Measurements from ENCODE around the gene LRRC37B.
"Not testable (repeated sequence)": the region's sequence is repeated elsewhere in the genome, so short reads cannot be mapped to it uniquely, and the experiment has no call there.

Gene LRRC37B

GRCh38 chr17:32015245-32016013 lies 8.2 kb downstream of the LRRC37B start:
- Histone ChIP-seq H3K9ac (ENCODE audit: low read length) (no peak overlapping the region), H3K27ac (ENCODE audit: low read depth, low read length) (no peak overlapping the region), H3K4me1 (ENCODE audit: control insufficient read depth, insufficient read depth, low read length) (no peaks in the 10 kb centered on the region), H3K9me3 (ENCODE audit: control insufficient read depth, insufficient read depth, low read depth, low read length) (no peaks in the 10 kb centered on the region), H3K27me3 (ENCODE audit: control insufficient read depth, insufficient read depth, low read length) (no peaks in the 10 kb centered on the region), H3K36me3 (ENCODE audit: control insufficient read depth, insufficient read depth, low read length) (peaks cover 18% of the 10 kb centered on the region), H3K4me3 (ENCODE audit: low read depth, low read length) (no peak overlapping the region)

GRCh38 chr17:32016231-32016630 lies 9.0 kb downstream of the LRRC37B start:
- Histone ChIP-seq H3K36me3 (ENCODE audit: control insufficient read depth, insufficient read depth, low read length) (peaks cover 18% of the 10 kb centered on the region), H3K9ac (ENCODE audit: low read length) (no peak overlapping the region), H3K9me3 (ENCODE audit: control insufficient read depth, insufficient read depth, low read depth, low read length) (no peaks in the 10 kb centered on the region), H3K4me3 (ENCODE audit: low read depth, low read length) (no peak overlapping the region), H3K4me1 (ENCODE audit: control insufficient read depth, insufficient read depth, low read length) (no peaks in the 10 kb centered on the region), H3K27me3 (ENCODE audit: control insufficient read depth, insufficient read depth, low read length) (no peaks in the 10 kb centered on the region), H3K27ac (ENCODE audit: low read depth, low read length) (no peak overlapping the region)

DNA sequence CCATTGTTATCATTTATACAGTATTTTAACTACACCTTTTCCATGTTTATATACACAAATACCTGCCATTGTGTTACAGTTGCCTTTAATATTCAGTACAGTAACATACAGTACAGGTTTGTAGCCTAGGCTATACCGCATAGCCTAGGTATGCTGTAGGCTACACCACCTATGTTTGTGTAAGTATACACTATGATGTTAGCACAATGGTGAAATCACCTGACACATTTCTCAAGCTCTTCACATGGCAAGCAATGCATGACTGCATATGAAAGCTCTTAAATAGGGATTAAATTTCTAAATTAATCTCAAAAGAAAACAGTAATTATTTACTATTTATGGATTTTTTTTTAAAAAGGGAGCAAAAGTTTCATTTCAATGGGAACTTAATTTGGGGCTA lies 12.0 kb downstream of the LRRC37B start:
- Histone ChIP-seq H3K4me3 (ENCODE audit: low read depth, low read length) (no peak overlapping the region), H3K4me1 (ENCODE audit: control insufficient read depth, insufficient read depth, low read length) (no peaks in the 10 kb centered on the region), H3K9ac (ENCODE audit: low read length) (no peak overlapping the region), H3K36me3 (ENCODE audit: control insufficient read depth, insufficient read depth, low read length) (peaks cover 25% of the 10 kb centered on the region), H3K27ac (ENCODE audit: low read depth, low read length) (no peak overlapping the region), H3K27me3 (ENCODE audit: control insufficient read depth, insufficient read depth, low read length) (no peaks in the 10 kb centered on the region), H3K9me3 (ENCODE audit: control insufficient read depth, insufficient read depth, low read depth, low read length) (no peaks in the 10 kb centered on the region)

DNA sequence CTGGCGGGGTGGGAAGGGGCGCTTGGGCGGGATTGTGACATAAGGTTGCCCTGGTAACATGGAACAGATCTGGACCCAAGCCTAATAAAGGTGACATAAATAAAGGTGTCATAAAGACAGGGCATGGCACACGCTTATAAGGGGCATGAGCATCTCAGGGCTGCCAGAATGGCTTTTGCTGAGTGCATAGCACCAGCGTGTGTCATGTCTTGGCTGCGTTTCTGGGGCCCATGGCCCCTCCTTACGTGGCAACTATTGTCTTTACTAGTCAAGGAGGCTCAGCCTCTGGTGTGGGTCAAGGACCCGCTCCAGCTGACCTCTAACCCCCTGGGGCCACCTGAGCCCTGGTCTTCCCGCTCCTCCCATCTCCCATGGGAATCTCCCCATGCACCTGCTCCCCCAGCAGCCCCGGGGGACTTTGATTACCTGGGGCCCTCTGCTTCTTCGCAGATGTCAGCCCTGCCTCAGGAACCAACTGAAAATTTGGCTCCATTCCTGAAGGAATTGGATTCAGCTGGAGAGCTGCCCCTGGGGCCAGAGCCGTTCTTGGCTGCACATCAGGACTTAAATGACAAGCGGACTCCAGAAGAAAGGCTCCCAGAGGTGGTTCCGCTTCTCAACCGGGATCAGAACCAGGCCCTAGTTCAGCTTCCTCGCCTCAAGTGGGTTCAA lies 13.9 kb downstream of the LRRC37B start:
- Histone ChIP-seq H3K36me3 (ENCODE audit: control insufficient read depth, insufficient read depth, low read length) (peaks cover 25% of the 10 kb centered on the region), H3K9ac (ENCODE audit: low read length) (no peak overlapping the region), H3K4me1 (ENCODE audit: control insufficient read depth, insufficient read depth, low read length) (no peaks in the 10 kb centered on the region), H3K27ac (ENCODE audit: low read depth, low read length) (no peak overlapping the region), H3K4me3 (ENCODE audit: low read depth, low read length) (no peak overlapping the region), H3K9me3 (ENCODE audit: control insufficient read depth, insufficient read depth, low read depth, low read length) (no peaks in the 10 kb centered on the region), H3K27me3 (ENCODE audit: control insufficient read depth, insufficient read depth, low read length) (no peaks in the 10 kb centered on the region)

DNA sequence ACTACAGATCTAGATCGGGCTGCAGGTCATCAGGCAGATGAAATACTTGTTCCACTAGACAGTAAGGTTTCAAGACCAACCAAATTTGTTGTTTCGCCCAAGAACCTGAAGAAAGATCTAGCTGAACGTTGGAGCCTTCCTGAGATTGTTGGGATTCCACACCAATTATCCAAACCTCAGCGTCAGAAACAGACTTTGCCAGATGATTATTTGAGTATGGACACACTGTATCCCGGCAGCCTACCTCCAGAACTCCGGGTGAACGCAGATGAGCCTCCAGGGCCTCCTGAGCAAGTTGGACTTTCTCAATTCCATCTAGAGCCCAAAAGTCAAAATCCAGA lies 14.4 kb downstream of the LRRC37B start:
- Histone ChIP-seq H3K4me3 (ENCODE audit: low read depth, low read length) (no peak overlapping the region), H3K4me1 (ENCODE audit: control insufficient read depth, insufficient read depth, low read length) (no peaks in the 10 kb centered on the region), H3K27ac (ENCODE audit: low read depth, low read length) (no peak overlapping the region), H3K9ac (ENCODE audit: low read length) (no peak overlapping the region), H3K27me3 (ENCODE audit: control insufficient read depth, insufficient read depth, low read length) (no peaks in the 10 kb centered on the region), H3K9me3 (ENCODE audit: control insufficient read depth, insufficient read depth, low read depth, low read length) (no peaks in the 10 kb centered on the region), H3K36me3 (ENCODE audit: control insufficient read depth, insufficient read depth, low read length) (peaks cover 25% of the 10 kb centered on the region)

- H3K27ac ChIP-seq (ENCODE audit: low read depth, low read length); H3K9me3 ChIP-seq (ENCODE audit: control insufficient read depth, insufficient read depth, low read depth, low read length); H3K9ac ChIP-seq (ENCODE audit: low read length); H3K4me3 ChIP-seq (ENCODE audit: low read depth, low read length); H3K4me1 ChIP-seq (ENCODE audit: control insufficient read depth, insufficient read depth, low read length); H3K27me3 ChIP-seq (ENCODE audit: control insufficient read depth, insufficient read depth, low read length): not testable (repeated sequence)
- H3K36me3 ChIP-seq (ENCODE audit: control insufficient read depth, insufficient read depth, low read length): peaks cover 20% of the 10 kb centered on the region
Observed at GRCh38 chr17:32022554-32022953, 15.4 kb downstream of the LRRC37B start.

GRCh38 chr17:32027271-32027670 lies 20.1 kb downstream of the LRRC37B start:
- H3K36me3 ChIP-seq (ENCODE audit: control insufficient read depth, insufficient read depth, low read length); H3K27me3 ChIP-seq (ENCODE audit: control insufficient read depth, insufficient read depth, low read length); H3K27ac ChIP-seq (ENCODE audit: low read depth, low read length); H3K4me3 ChIP-seq (ENCODE audit: low read depth, low read length); H3K9me3 ChIP-seq (ENCODE audit: control insufficient read depth, insufficient read depth, low read depth, low read length); H3K4me1 ChIP-seq (ENCODE audit: control insufficient read depth, insufficient read depth, low read length); H3K9ac ChIP-seq (ENCODE audit: low read length): not testable (repeated sequence)

- no peak overlapping the region for H3K27ac ChIP-seq (ENCODE audit: low read depth, low read length)
Observed at GRCh38 chr17:32033223-32033622, 26.0 kb downstream of the LRRC37B start.

DNA sequence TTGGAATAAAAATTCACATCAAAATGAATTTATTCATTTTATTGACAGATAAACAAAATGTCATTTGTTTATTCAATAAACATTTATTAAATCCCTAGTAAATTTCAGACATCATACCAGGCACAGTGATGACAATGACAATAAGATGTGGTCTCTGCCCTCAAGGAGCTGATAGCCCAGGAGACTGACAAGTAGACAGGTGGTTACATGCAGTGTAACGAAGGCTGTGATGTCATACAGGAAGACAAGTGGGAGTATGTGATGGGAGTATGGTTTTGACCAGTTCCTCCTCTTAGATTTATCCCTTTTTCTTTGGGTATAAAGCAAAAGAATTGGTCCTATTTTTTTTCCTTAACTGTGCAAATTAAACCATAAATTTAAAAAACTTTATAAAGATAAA lies 26.6 kb downstream of the LRRC37B start:
- H3K27me3 ChIP-seq (ENCODE audit: control insufficient read depth, insufficient read depth, low read length); H3K9ac ChIP-seq (ENCODE audit: low read length); H3K4me1 ChIP-seq (ENCODE audit: control insufficient read depth, insufficient read depth, low read length); H3K27ac ChIP-seq (ENCODE audit: low read depth, low read length); H3K9me3 ChIP-seq (ENCODE audit: control insufficient read depth, insufficient read depth, low read depth, low read length); H3K4me3 ChIP-seq (ENCODE audit: low read depth, low read length): not testable (repeated sequence)
- H3K36me3 ChIP-seq (ENCODE audit: control insufficient read depth, insufficient read depth, low read length): peaks cover 24% of the 10 kb centered on the region

More at GRCh38 chr17:32033223-32033622, 26.0 kb downstream of the LRRC37B start:
- no peak overlapping the region for H3K4me3 ChIP-seq (ENCODE audit: low read depth, low read length)
- H3K9me3 ChIP-seq (ENCODE audit: control insufficient read depth, insufficient read depth, low read depth, low read length): no peaks in the 10 kb centered on the region
- no peaks in the 10 kb centered on the region for H3K4me1 ChIP-seq (ENCODE audit: control insufficient read depth, insufficient read depth, low read length)
- H3K9ac ChIP-seq (ENCODE audit: low read length): no peak overlapping the region
- no peaks in the 10 kb centered on the region for H3K27me3 ChIP-seq (ENCODE audit: control insufficient read depth, insufficient read depth, low read length)
- peaks cover 24% of the 10 kb centered on the region for H3K36me3 ChIP-seq (ENCODE audit: control insufficient read depth, insufficient read depth, low read length)

DNA sequence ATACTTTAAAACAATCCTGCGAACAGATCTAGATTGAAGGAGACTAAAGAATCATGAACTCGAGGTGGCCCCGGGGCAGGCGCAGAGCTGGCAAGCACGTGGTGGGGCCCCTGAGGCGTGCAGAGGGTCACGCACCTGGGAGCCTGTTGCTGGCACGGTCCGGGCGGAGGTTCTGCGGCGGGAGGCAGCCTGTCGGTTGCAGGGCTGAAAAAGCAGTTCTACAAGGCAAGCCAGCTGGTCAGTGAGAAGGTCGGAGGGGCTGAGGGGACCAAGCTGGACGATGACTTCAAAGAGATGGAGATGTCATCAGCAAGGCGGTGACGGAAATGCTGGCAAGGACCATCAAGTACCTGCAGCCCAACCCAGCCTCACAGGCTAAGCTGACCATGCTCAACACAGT lies 33.1 kb downstream of the LRRC37B start:
- not testable (repeated sequence) for H3K9me3 ChIP-seq (ENCODE audit: control insufficient read depth, insufficient read depth, low read depth, low read length); H3K4me3 ChIP-seq (ENCODE audit: low read depth, low read length); H3K9ac ChIP-seq (ENCODE audit: low read length); H3K4me1 ChIP-seq (ENCODE audit: control insufficient read depth, insufficient read depth, low read length); H3K27me3 ChIP-seq (ENCODE audit: control insufficient read depth, insufficient read depth, low read length); H3K27ac ChIP-seq (ENCODE audit: low read depth, low read length)
- H3K36me3 ChIP-seq (ENCODE audit: control insufficient read depth, insufficient read depth, low read length): peaks cover 36% of the 10 kb centered on the region

GRCh38 chr17:32041306-32041875 lies 34.2 kb downstream of the LRRC37B start:
- not testable (repeated sequence) for H3K4me1 ChIP-seq (ENCODE audit: control insufficient read depth, insufficient read depth, low read length); H3K9me3 ChIP-seq (ENCODE audit: control insufficient read depth, insufficient read depth, low read depth, low read length); H3K27me3 ChIP-seq (ENCODE audit: control insufficient read depth, insufficient read depth, low read length); H3K27ac ChIP-seq (ENCODE audit: low read depth, low read length); H3K9ac ChIP-seq (ENCODE audit: low read length); H3K4me3 ChIP-seq (ENCODE audit: low read depth, low read length)
- peaks cover 27% of the 10 kb centered on the region for H3K36me3 ChIP-seq (ENCODE audit: control insufficient read depth, insufficient read depth, low read length)
